Cerebellar nuclear complex (tissue), 1 donor: ENCODE results near the gene SLC25A20.
A peak's percentile ranks its signal among the peaks of the same experiment; 100 is the strongest.
"Not testable (repeated sequence)": the region's sequence is repeated elsewhere in the genome, so short reads cannot be mapped to it uniquely, and the experiment has no call there.

ENCODE experiments used
- DNase-seq, 2 experiments: peaks; one replicate each; lab custom pipeline; 2025; lab: John Stamatoyannopoulos, UW

SLC25A20 gene

GRCh38 chr3:48898383-48899234, at the start of gene SLC25A20:
SLC25A20 (minus strand) TSS chr3:48898882; CDS start chr3:48898794, 88 bp downstream.
- DNase-seq, result no peak

GRCh38 chr3:48945891-48946549, 47.3 kb upstream of the SLC25A20 start:
- DNase-seq, result no peak

- DNase-seq, result no peak
Measured at GRCh38 chr3:48945432-48945831, 46.8 kb upstream of the SLC25A20 start.

GRCh38 chr3:48938689-48939088, 40.0 kb upstream of the SLC25A20 start:
- no peak for DNase-seq

- DNase-seq, result no peak
Measured at GRCh38 chr3:48938156-48938555, 39.5 kb upstream of the SLC25A20 start.

GRCh38 chr3:48935530-48935929, 36.8 kb upstream of the SLC25A20 start:
- DNase-seq, result no peak

GRCh38 chr3:48934333-48934991, 35.8 kb upstream of the SLC25A20 start:
- no peak for DNase-seq

GRCh38 chr3:48931944-48932580, 33.4 kb upstream of the SLC25A20 start:
- no peak for DNase-seq

GRCh38 chr3:48930590-48930989, 31.9 kb upstream of the SLC25A20 start:
- no peak for DNase-seq

GRCh38 chr3:48929358-48930035, 30.8 kb upstream of the SLC25A20 start:
- no peak for DNase-seq

GRCh38 chr3:48928679-48929078, 30.0 kb upstream of the SLC25A20 start:
- DNase-seq, result no peak

- no peak for DNase-seq
Measured at GRCh38 chr3:48927928-48928327, 29.2 kb upstream of the SLC25A20 start.

GRCh38 chr3:48926425-48927392, 28.0 kb upstream of the SLC25A20 start:
- DNase-seq, result no peak

GRCh38 chr3:48919215-48920138, 20.8 kb upstream of the SLC25A20 start:
- no peak for DNase-seq

- DNase-seq, result peak in 1 of 2 experiments; percentile 62
Measured at GRCh38 chr3:48918388-48919214, 19.9 kb upstream of the SLC25A20 start, which contains the start of gene ARIH2. ARIH2 (plus strand) TSS chr3:48918842; CDS start chr3:48927559, 8,717 bp downstream.

- DNase-seq, result no peak
Measured at GRCh38 chr3:48915296-48915695, 16.6 kb upstream of the SLC25A20 start.

GRCh38 chr3:48907026-48907425, 8.3 kb upstream of the SLC25A20 start:
- DNase-seq, result not testable (repeated sequence)

GRCh38 chr3:48899273-48899672, 591 bp upstream of the SLC25A20 start:
- no peak for DNase-seq
